GM19099 (cell line): Measurements from ENCODE around the gene TIA1.

Experiments
- POLR2A ChIP-seq: IDR thresholded peaks from 3 replicates; pipeline ENCODE4 v1.6.1; 2011; ENCODE audit warnings: low read depth; ENCODE audit not compliant: insufficient read length; ENCODE audit errors: extremely low read depth

Gene TIA1

DNA sequence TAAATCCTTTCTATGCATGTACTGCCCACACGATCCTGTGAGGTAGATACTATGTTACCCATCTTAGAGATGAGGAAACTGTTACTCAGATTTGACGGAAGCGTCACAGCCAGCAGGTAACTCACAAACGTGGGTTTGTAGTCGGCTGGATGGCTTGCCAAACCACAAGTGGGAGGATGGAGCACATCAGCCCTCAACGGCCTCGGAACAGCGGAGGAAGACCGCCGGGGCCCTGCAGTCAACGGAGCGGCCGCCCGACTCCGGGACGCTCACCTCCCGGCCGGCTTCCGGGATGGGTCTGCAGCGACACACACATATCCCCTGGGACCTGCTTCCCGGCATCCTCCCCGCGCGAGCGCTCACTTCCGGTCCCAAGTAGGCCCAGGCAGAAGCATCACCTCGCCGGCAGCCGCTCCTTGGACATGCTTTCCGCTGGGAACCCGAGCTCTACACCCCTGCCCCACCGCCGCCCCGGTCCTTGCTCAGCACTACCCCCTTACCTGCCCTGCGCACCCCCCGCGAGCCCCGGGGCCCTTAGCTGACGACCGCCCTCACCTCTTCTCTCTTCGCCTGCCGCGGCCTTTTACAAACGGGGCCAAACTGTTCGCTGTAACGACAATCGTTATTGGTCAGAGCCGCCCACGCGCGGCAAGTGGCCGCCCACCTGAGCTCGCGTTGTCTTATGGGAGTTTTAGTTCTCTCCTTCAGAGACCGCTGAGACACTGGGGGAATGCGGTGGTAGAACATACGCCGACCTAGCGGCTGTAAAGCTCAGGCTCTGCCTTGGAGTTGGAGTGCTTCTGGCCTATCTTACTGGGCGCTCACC is 57.8 kb downstream of the TIA1 start, which contains the start of gene C2orf42:
Gene C2orf42, minus strand, starts transcription at position 602 of the 826 bp plus-strand sequence. CDS start 9,034 bp downstream, outside the sequence.
- TF ChIP-seq POLR2A, result peak; percentile 99

GRCh38 chr2:70188460-70188859 is 60.0 kb downstream of the TIA1 start:
- no peak for TF ChIP-seq POLR2A

DNA sequence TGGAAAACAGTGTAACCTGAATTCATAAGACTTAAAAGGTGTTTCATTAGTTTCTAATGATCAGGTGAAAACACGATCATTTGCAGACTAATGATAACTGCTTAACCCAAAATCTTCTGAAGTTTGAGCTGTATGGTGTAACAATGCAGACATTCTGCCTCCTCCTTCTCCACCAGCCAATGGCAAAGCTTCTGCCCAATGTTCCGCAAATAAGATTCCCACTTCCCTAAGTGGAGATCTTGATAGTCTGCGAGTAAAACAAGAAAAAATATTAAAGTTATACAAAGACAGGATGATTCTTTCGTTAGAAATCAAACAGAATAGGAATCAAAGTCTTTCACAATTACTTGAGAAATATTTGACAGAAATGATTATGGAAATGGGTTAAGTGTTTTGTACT is 65.7 kb downstream of the TIA1 start:
- TF ChIP-seq POLR2A, result no peak

GRCh38 chr2:70181363-70181956 is 67.0 kb downstream of the TIA1 start:
- TF ChIP-seq POLR2A, result peak; percentile 52

DNA sequence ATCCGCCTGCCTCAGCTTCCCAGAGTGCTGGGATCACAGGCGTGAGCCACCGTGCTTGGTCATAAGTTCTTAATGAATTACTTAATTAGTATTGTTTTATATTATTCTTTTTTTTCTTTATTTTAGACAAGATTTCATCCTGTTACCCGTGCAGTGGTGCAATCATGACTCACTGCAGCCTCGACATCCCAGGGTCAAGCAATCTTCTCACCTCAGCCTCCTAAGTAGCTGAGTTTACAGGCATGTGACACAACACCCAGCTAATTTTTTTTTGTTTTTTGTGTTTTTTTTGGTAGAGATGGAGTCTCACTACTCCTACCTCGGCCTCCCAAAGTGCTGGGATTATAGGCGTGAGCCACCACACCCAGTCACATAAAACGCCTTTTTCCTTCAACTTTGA is 74.9 kb downstream of the TIA1 start:
- no peak for TF ChIP-seq POLR2A

GRCh38 chr2:70161069-70161534 is 87.3 kb downstream of the TIA1 start:
- TF ChIP-seq POLR2A, result no peak

DNA sequence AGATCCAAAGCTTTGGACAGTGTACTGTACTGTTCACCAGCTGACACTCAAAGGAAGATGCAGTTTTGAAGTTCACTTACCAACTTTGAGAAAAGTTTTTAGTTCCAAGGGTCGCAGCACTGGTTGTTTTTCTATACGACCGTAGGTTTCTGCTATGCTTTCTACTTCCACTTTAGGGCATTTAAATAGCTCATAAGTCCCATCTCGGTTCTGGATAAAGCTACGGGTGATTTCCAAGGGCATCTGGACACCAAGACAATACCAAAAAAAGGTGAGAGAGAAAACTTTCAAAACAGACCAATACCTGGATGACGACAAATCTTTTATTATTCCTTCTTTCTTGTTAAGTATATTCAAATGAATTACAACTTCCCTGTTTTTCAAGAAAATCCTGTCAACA is 87.9 kb downstream of the TIA1 start:
- TF ChIP-seq POLR2A, result no peak
